ENCODE measurements around the gene GMFB. TPM values are rescaled to one million over a fixed set of nuclear protein-coding genes. Genes with fewer than 3 reads are reported as not detected.

Gene GMFB
- total and polyA plus RNA-seq, 5 donors: 13.2 to 37.5 (median 35.7) TPM

DNA sequence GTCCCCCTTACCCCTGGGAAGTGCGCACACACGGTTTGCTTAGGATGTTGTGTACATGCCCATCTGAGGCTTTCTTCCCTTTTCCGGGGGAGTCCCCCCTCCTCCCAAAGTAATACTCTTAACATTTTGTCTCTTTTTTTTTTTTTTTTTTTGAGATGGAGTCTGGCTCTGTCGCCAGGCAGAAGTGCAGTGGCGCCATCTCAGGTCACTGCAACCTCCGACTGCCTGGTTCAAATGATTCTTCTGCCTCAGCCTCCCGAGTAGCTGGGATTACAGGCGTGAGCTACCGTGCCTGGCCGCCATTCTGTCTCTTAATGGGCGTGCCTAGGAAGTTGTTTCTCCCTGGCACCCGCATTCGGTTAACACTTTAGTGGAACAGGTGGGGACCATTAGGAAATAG lies 4.5 kb upstream of the GMFB start:
- Histone ChIP-seq H3K27me3 (ENCODE audit: control insufficient read depth, insufficient read depth) (no peaks in the 10 kb centered on the region), H3K4me3 (ENCODE audit: low read length) (no peak overlapping the region), H3K4me1 (ENCODE audit: control insufficient read depth, insufficient read depth, low read length) (peaks cover 2% of the 10 kb centered on the region), H3K27ac (ENCODE audit: low read length) (no peak overlapping the region), H3K9me3 (ENCODE audit: control insufficient read depth, low read length) (no peaks in the 10 kb centered on the region)
- no peak for DNase-seq
- WGBS: 63% methylated on average over 13 of the region's 13 CpGs
- intact Hi-C loops (cut with DNase I): no loop called here
- ATAC-seq: no peak

DNA sequence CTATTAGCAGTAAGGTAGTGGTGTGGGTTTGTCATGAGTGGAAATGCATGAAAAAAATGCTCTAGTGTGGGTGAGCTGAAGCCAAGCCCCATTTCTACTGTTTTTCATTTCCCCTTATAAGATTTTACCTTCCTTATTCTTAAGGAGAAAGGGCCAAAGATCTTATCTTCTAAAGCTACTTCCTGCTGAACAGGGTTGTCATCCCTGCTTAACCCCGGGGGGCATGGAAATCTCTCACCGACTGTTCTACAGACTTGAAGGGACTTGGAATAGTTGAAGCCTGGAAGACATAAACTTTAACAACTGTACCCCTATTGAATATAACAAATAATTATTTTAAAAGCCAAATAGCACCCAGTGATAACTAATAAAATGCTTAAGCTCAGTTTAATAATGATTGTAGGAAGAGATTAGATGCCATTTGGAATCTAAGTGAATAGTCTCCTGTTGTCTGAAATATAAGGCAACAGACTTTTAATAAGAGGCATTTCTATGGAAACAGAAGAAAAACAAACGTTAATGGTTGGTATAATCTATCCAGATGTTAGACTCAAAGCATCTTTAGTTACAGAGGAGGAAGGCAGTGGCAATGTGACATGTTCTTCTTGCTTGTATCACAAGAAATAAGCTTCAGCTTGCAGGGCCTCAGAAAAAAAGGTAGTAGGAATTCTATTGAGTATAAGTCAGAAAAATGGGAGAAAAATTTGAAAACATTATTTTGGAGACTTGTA lies 1.8 kb upstream of the GMFB start:
- H3K27ac ChIP-seq (ENCODE audit: low read length): no peak overlapping the region
- intact Hi-C loops (cut with DNase I): no loop called here
- no peak overlapping the region for H3K4me3 ChIP-seq (ENCODE audit: low read length)
- ATAC-seq (no peak), DNase-seq (no peak)
- 25% methylated on average over 3 of the region's 3 CpGs for WGBS
- H3K9me3 ChIP-seq (ENCODE audit: control insufficient read depth, low read length): no peaks in the 10 kb centered on the region
- no peaks in the 10 kb centered on the region for H3K27me3 ChIP-seq (ENCODE audit: control insufficient read depth, insufficient read depth)
- peaks cover 2% of the 10 kb centered on the region for H3K4me1 ChIP-seq (ENCODE audit: control insufficient read depth, insufficient read depth, low read length)

DNA sequence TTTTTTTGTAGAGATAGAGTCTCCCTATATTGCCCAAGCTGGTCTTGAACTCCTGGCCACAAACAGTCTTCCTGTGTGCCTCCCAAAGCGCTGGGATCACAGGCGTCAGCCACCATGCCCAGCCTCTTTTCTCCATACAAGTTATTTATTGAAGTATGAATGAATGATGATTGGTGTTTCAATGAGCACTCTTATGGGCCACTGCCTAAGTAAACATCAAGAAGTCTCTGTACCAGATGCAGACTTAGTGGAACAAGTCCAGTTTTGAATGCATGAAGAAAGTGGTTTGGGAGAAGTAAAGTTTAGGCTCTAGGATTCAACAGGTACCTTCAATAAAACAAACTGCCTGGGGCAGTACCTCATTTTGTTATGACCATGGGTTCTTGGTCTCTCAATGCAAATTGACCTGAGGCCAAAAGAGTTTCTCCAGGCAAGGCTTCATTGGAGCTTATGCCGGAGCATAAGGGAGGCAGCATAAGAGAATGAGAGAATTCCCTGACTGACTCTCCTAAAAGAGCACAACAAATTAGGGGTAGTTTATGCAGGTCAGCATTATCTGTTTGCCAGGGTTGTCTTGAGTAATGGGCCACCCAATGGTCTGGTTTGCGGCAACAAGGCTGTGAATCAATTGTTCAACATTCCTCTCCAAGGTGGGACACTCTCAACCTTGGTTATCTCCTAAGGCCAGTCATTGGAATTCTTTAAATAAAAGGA lies 1.1 kb upstream of the GMFB start:
- Histone ChIP-seq H3K27ac (ENCODE audit: low read length) (peak overlapping the region; percentile 95), H3K4me3 (ENCODE audit: low read length) (no peak overlapping the region), H3K9me3 (ENCODE audit: control insufficient read depth, low read length) (no peaks in the 10 kb centered on the region), H3K4me1 (ENCODE audit: control insufficient read depth, insufficient read depth, low read length) (peaks cover 2% of the 10 kb centered on the region), H3K27me3 (ENCODE audit: control insufficient read depth, insufficient read depth) (no peaks in the 10 kb centered on the region)
- intact Hi-C loops (cut with DNase I): no loop called here
- 95% methylated on average over 4 of the region's 4 CpGs for WGBS
- ATAC-seq (no peak), DNase-seq (peak in 1 of 3 donors; percentile 27)

DNA sequence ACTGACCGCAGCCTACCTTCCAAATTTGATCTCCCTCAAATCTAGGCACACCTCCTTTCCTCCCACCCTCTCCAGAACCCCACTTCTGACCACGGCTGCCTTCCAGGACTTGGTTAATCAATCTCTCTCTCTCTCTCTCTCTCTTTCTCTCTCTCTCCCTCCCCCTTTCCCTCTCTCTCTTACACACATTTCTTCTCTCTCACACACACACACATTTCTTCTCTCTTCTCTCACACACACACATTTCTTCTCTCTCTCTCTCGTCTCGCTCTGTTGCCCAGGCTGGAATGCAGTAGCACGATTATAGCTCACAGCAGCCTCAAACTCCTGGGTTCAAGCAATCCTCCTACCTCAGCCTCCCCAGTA lies 521 bp upstream of the GMFB start:
- intact Hi-C loops (cut with DNase I): no loop called here
- WGBS: 10% methylated on average over 5 of the region's 5 CpGs
- H3K4me3 ChIP-seq (ENCODE audit: low read length): peak overlapping the region; percentile 93
- H3K27ac ChIP-seq (ENCODE audit: low read length): peak overlapping the region; percentile 95
- no peaks in the 10 kb centered on the region for H3K9me3 ChIP-seq (ENCODE audit: control insufficient read depth, low read length)
- H3K27me3 ChIP-seq (ENCODE audit: control insufficient read depth, insufficient read depth): no peaks in the 10 kb centered on the region
- no peak for ATAC-seq
- peak in 1 of 3 donors; percentile 36 for DNase-seq
- H3K4me1 ChIP-seq (ENCODE audit: control insufficient read depth, insufficient read depth, low read length): peaks cover 2% of the 10 kb centered on the region

DNA sequence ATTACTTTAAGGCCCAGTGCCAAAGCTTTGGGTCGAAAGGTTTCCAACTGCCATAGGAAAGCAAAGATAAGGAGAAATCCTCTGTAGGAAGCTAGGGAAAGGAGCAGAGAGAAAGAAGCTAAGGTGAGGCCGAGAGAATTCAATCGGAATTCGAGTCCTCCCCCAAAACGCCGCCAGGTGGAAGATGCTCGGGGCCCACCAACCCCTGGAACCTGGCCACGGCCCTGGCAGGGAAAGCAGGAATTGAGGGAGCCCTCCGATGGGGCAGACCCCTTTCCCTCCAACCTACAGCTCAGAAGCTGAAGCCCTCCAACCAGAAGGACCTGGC lies 498 bp downstream of the GMFB start:
- H3K27ac ChIP-seq (ENCODE audit: low read length): peak overlapping the region; percentile 96
- H3K9me3 ChIP-seq (ENCODE audit: control insufficient read depth, low read length): no peaks in the 10 kb centered on the region
- no peaks in the 10 kb centered on the region for H3K27me3 ChIP-seq (ENCODE audit: control insufficient read depth, insufficient read depth)
- H3K4me3 ChIP-seq (ENCODE audit: low read length): peak overlapping the region; percentile 93
- ATAC-seq (no peak), DNase-seq (no peak)
- H3K4me1 ChIP-seq (ENCODE audit: control insufficient read depth, insufficient read depth, low read length): peaks cover 2% of the 10 kb centered on the region
- intact Hi-C loops (cut with DNase I): no loop called here
- under 1% methylated on average over 9 of the region's 9 CpGs for WGBS

DNA sequence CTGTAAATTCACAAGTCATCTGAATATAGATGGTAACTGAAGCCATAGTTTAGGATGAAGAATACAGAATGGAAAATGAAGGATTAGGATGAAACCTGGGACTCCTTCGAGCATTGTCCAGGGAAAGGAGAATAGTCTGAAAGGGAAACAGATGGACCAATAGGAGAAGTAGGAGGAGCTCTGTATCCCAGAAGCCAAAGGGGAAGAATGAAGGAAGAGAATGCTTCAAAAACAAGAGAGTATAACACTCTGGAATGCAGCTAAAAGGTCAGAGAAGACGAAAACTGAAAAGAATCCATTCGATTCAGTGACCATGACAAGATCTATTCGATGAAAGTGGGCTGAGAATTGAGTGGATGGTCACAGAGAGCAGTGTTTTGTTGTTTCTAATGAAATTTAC lies 1.0 kb downstream of the GMFB start:
- Histone ChIP-seq H3K4me3 (ENCODE audit: low read length) (peak overlapping the region; percentile 93), H3K4me1 (ENCODE audit: control insufficient read depth, insufficient read depth, low read length) (peaks cover 4% of the 10 kb centered on the region), H3K9me3 (ENCODE audit: control insufficient read depth, low read length) (no peaks in the 10 kb centered on the region), H3K27me3 (ENCODE audit: control insufficient read depth, insufficient read depth) (no peaks in the 10 kb centered on the region), H3K27ac (ENCODE audit: low read length) (peak overlapping the region; percentile 96)
- DNase-seq (no peak), ATAC-seq (peak; percentile 21 to 22)
- intact Hi-C loops (cut with DNase I): no loop called here
- WGBS: 37% methylated on average over 4 of the region's 4 CpGs

DNA sequence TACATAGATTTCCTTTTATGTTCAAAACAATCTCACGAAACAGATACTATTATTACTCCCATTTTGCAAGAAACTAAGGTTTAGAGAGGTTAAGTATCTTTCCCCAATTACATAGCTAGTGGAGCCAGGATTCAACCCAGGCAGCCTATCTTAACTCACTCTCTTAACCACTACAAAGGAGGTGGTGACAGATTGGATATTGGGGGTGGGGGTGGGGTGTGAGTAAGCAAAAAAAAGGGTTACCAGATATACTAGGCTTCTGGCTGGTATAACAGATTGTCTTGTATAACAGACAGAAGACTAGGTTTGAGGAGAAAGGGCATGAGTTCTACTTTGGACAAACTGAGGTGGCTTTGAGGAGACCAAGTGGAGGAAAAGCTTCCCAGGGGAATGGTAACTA lies 2.1 kb downstream of the GMFB start:
- WGBS: 70% methylated on average over 1 of the region's 1 CpG
- peaks cover 4% of the 10 kb centered on the region for H3K4me1 ChIP-seq (ENCODE audit: control insufficient read depth, insufficient read depth, low read length)
- H3K27me3 ChIP-seq (ENCODE audit: control insufficient read depth, insufficient read depth): no peaks in the 10 kb centered on the region
- no peaks in the 10 kb centered on the region for H3K9me3 ChIP-seq (ENCODE audit: control insufficient read depth, low read length)
- H3K4me3 ChIP-seq (ENCODE audit: low read length): no peak overlapping the region
- DNase-seq (no peak), ATAC-seq (no peak)
- intact Hi-C loops (cut with DNase I): no loop called here
- no peak overlapping the region for H3K27ac ChIP-seq (ENCODE audit: low read length)

DNA sequence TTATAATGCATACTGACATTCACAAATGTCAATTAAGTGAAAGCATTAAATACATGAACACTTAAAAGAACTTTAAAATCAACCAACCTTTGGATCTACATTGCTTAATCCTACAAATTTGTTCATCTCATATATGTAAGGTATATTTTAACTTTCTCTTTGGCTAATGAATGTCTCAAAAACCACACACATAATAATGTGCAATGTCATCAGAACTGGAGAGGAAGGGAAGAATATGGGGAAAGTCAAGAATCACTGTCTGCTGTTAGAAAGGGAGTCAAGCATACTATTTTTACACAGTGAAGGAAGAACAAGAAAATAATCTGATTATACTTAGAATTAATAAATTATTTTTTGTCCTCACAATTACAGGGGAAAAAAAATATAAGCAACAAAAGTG lies 4.9 kb downstream of the GMFB start:
- no peak overlapping the region for H3K4me3 ChIP-seq (ENCODE audit: low read length)
- no peak overlapping the region for H3K27ac ChIP-seq (ENCODE audit: low read length)
- H3K9me3 ChIP-seq (ENCODE audit: control insufficient read depth, low read length): no peaks in the 10 kb centered on the region
- intact Hi-C loops (cut with DNase I): no loop called here
- DNase-seq (no peak), ATAC-seq (no peak)
- peaks cover 2% of the 10 kb centered on the region for H3K4me1 ChIP-seq (ENCODE audit: control insufficient read depth, insufficient read depth, low read length)
- H3K27me3 ChIP-seq (ENCODE audit: control insufficient read depth, insufficient read depth): no peaks in the 10 kb centered on the region

DNA sequence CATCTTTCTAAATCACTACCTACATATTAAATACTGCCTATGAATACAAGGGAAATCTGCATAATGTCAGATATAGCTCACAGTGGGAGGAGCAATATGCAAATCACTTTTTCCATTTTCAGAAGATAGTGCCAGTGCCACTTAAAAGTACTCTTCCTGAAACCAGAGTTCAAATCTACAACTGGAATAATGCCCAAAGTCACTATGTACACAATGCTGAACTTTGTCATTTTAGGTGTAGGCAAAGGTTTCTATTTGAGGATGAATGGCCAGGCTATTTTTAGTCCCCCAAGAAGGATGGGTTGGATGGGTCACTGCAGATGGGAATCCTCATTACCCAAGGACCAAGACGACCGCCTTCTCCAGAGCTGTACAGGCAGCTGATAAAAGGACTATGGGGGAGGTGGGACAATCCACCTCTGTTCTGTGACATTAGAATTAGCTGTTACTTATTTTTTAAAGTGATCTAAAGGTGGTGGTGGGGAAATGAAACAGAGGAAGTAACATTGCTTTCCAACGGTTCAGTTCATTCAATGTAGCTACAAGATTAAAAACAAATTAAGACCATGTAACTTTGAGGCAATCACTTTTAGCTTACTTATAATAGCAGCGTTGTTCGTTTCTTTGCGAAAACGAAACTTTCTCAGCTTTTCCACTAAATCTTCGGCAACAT lies 5.6 kb downstream of the GMFB start:
- peak in 1 of 2 donors; percentile 46 for ATAC-seq
- intact Hi-C loops (cut with DNase I): no loop called here
- H3K4me1 ChIP-seq (ENCODE audit: control insufficient read depth, insufficient read depth, low read length): peaks cover 2% of the 10 kb centered on the region
- H3K27me3 ChIP-seq (ENCODE audit: control insufficient read depth, insufficient read depth): no peaks in the 10 kb centered on the region
- H3K9me3 ChIP-seq (ENCODE audit: control insufficient read depth, low read length): no peaks in the 10 kb centered on the region
- H3K27ac ChIP-seq (ENCODE audit: low read length): no peak overlapping the region
- no peak for DNase-seq
- WGBS: 71% methylated on average over 8 of the region's 8 CpGs
- H3K4me3 ChIP-seq (ENCODE audit: low read length): no peak overlapping the region

DNA sequence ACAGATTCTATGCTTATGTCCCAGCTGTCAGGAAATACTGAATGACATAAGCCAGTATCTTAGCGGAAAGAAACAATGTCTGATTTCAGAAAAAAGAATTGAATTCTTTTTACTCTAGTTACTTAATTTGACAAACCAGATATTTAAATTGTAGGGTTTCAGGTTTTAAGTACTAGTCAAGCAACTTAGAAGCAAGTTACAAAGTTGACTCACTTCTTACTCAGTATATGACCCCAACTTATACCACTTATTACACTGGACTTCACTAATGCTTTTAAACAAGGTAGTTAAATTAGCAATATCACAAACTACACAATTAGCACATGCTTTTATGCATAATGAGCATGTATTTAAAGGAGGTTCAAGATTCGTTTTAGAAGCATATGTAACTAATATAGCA lies 7.1 kb downstream of the GMFB start:
- Histone ChIP-seq H3K27ac (ENCODE audit: low read length) (no peak overlapping the region), H3K4me1 (ENCODE audit: control insufficient read depth, insufficient read depth, low read length) (peaks cover 2% of the 10 kb centered on the region), H3K9me3 (ENCODE audit: control insufficient read depth, low read length) (no peaks in the 10 kb centered on the region), H3K27me3 (ENCODE audit: control insufficient read depth, insufficient read depth) (no peaks in the 10 kb centered on the region), H3K4me3 (ENCODE audit: low read length) (no peak overlapping the region)
- DNase-seq (no peak), ATAC-seq (no peak)
- intact Hi-C loops (cut with DNase I): no loop called here
- WGBS: 89% methylated on average over 2 of the region's 2 CpGs

DNA sequence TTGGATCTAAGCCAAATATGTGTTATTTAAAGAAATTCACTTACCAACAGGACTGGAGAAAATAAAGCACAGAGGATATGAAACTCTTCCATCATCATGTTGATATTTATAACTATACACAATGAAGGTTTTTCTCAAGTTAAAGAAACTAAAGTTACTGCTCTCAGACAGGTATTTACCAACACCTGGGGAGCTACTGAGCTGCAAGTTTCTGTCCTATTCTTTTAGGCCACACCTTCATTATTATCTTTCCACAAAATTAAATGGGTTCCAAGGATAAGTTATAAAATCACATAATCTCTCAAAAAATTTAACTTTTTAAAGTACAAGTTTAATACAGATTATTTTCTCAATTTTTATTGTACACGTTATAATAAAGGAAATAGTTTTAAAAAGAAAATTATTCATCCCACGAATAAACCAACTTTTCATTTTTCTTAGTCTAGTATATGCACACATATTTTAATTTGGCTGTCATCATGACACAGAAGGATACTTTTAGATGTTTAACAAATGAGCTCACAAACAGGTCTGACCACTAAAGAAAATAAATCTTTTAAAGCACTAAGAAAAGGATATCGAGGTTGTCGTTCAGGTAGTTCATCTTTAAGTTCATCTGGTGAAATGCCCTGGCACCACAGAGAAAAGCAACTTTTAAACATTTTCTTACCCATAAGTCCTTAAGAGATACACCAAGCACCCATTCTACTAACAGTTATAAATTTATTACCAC lies 7.8 kb downstream of the GMFB start:
- DNase-seq: no peak
- intact Hi-C loops (cut with DNase I): no loop called here
- WGBS: 93% methylated on average over 4 of the region's 4 CpGs
- Histone ChIP-seq H3K9me3 (ENCODE audit: control insufficient read depth, low read length) (no peaks in the 10 kb centered on the region), H3K4me3 (ENCODE audit: low read length) (no peak overlapping the region), H3K27me3 (ENCODE audit: control insufficient read depth, insufficient read depth) (no peaks in the 10 kb centered on the region), H3K4me1 (ENCODE audit: control insufficient read depth, insufficient read depth, low read length) (peaks cover 2% of the 10 kb centered on the region), H3K27ac (ENCODE audit: low read length) (no peak overlapping the region)
- no peak for ATAC-seq
